Activated naive CD4-positive, alpha-beta T cell (primary cell): ENCODE measurements around the gene OCSTAMP.

Experiments used
- DNase-seq, 4 experiments: peaks; one replicate each; lab custom pipeline; 2025; lab: John Stamatoyannopoulos, UW

Gene OCSTAMP

GRCh38 chr20:46573788-46574584, 23.5 kb upstream of the OCSTAMP start:
- DNase-seq, result no peak

- no peak for DNase-seq
These were observed 22.8 kb upstream of the OCSTAMP start for GRCh38 chr20:46573234-46573633.

- no peak for DNase-seq
These were observed 22.3 kb upstream of the OCSTAMP start for GRCh38 chr20:46572790-46573189.

- no peak for DNase-seq
These were observed 21.7 kb upstream of the OCSTAMP start for GRCh38 chr20:46572153-46572552.

- DNase-seq, result no peak
These were observed 21.0 kb upstream of the OCSTAMP start for GRCh38 chr20:46571418-46571817.

- DNase-seq, result no peak
These were observed 20.5 kb upstream of the OCSTAMP start for GRCh38 chr20:46570956-46571355.

- no peak for DNase-seq
These were observed 19.5 kb upstream of the OCSTAMP start for GRCh38 chr20:46569961-46570360.

GRCh38 chr20:46568570-46569129, 18.2 kb upstream of the OCSTAMP start:
- no peak for DNase-seq

- DNase-seq, result no peak
These were observed 15.7 kb upstream of the OCSTAMP start for GRCh38 chr20:46566125-46566524.

GRCh38 chr20:46564241-46564957, 13.9 kb upstream of the OCSTAMP start:
- no peak for DNase-seq

- no peak for DNase-seq
These were observed 13.4 kb upstream of the OCSTAMP start for GRCh38 chr20:46563860-46564221.

- DNase-seq, result no peak
These were observed 12.9 kb upstream of the OCSTAMP start for GRCh38 chr20:46563170-46563859.

- DNase-seq, result peak in 3 of 4 experiments; percentile 2 to 30 (median 25)
These were observed 12.1 kb upstream of the OCSTAMP start for GRCh38 chr20:46562373-46563169.

GRCh38 chr20:46562009-46562372, 11.5 kb upstream of the OCSTAMP start:
- no peak for DNase-seq

- DNase-seq, result no peak
These were observed 9.4 kb upstream of the OCSTAMP start for GRCh38 chr20:46559685-46560440.

- DNase-seq, result no peak
These were observed 8.5 kb upstream of the OCSTAMP start for GRCh38 chr20:46559001-46559400.

- no peak for DNase-seq
These were observed 8.1 kb upstream of the OCSTAMP start for GRCh38 chr20:46558511-46558959.

GRCh38 chr20:46557231-46557956, 6.9 kb upstream of the OCSTAMP start:
- no peak for DNase-seq

GRCh38 chr20:46555370-46555956, 5.0 kb upstream of the OCSTAMP start:
- DNase-seq, result no peak

GRCh38 chr20:46554828-46555227, 4.4 kb upstream of the OCSTAMP start:
- no peak for DNase-seq
